K562 (cell line): ENCODE measurements around the gene YPEL5. TPM values are rescaled to one million over a fixed set of nuclear protein-coding genes. Genes with fewer than 3 reads are reported as not detected.

Source experiments
- ATAC-seq: fragments of 200-7000 bp; cut with Tn5 transposase; 3 replicates; pipeline ENCODE4 v1.9.1; 2020; ENCODE audit warnings: moderate library complexity
- BruUV-seq: library from RNA; stranded (reverse); fragments of 400-500 nt; replicated peaks from 2 replicates; lab custom pipeline; 2021; lab: Mats Ljungman, UMichigan
- CTCF ChIA-PET: fragments of 300-600 bp; formaldehyde crosslinking; extraction: SDS; loops from one replicate; lab custom pipeline; 2021; ENCODE audit warnings: low intra/inter-chr PET ratio; lab: Yijun Ruan, JAX
- POLR2A ChIA-PET: fragments of 300-600, 350-650 bp; sonication (Branson Sonifier 250); formaldehyde crosslinking; extraction: SDS; loops from one replicate; lab custom pipeline; 2021; ENCODE audit warnings: antibody characterized with exemption, inconsistent platforms; lab: Yijun Ruan, JAX
- DNase-seq, 4 experiments: peaks; one replicate each; pipeline versions ENCODE4 v3.0.0 to v3.0.0-alpha.2; 2011 to 2018; ENCODE audit warnings: low spot score in 3 of 4, mixed read lengths in 3 of 4; ENCODE audit errors: extremely low read depth in 1 of 4
- FAIRE-seq: peaks from 2 replicates; lab custom pipeline; 2011; peaks lifted over from hg19 to GRCh38; lab: Jason Lieb, UNC
- H2AFZ ChIP-seq: 2 replicates; pipeline ENCODE4 v1.6.0; 2011; ENCODE audit warnings: low read depth, low read length, control low read depth, inconsistent platforms
- H3K27ac ChIP-seq: fragments of 200-600 bp; 3 replicates; pipeline ENCODE4 v1.8.0; 2011; ENCODE audit warnings: low read depth, mild to moderate bottlenecking, control low read depth, inconsistent platforms, low read length, moderate library complexity, mixed read lengths; ENCODE audit errors: extremely low read depth
- H3K27me3 ChIP-seq, 2 experiments: fragments of 300-600 bp in 1 of 2; 2 replicates in 1 of 2; 3 replicates in 1 of 2; pipeline versions ENCODE4 v1.6.0 to v1.8.0; 2011; ENCODE audit warnings: inconsistent platforms in 2 of 2, low read length in 2 of 2, mild to moderate bottlenecking in 1 of 2, mixed read lengths in 1 of 2, moderate library complexity in 1 of 2; ENCODE audit not compliant: control insufficient read depth in 2 of 2, insufficient read depth in 2 of 2
- H3K36me3 ChIP-seq: fragments of 300-600 bp; 3 replicates; pipeline ENCODE4 v1.8.0; 2011; ENCODE audit warnings: mild to moderate bottlenecking, low read length, inconsistent platforms; ENCODE audit not compliant: control insufficient read depth, insufficient read depth
- H3K4me1 ChIP-seq, 2 experiments: fragments of 200-600 bp in 1 of 2; replicated peaks in 1 of 2; 2 replicates in 1 of 2; 3 replicates in 1 of 2; pipeline versions ENCODE4 v1.5.1 to v1.8.0; 2011; ENCODE audit warnings: inconsistent platforms in 2 of 2, low read length in 2 of 2, mild to moderate bottlenecking in 1 of 2, mixed read lengths in 1 of 2, moderate library complexity in 1 of 2; ENCODE audit not compliant: control insufficient read depth in 2 of 2, insufficient read depth in 2 of 2
- H3K4me2 ChIP-seq: 2 replicates; pipeline ENCODE4 v1.6.1; 2011; ENCODE audit warnings: low read length, control low read depth, inconsistent platforms, mixed read lengths; ENCODE audit not compliant: insufficient read depth
- H3K4me3 ChIP-seq: fragments of 200-600 bp; sonication (generic), shearing (Covaris generic); 2 replicates; pipeline ENCODE4 v1.5.1; 2016; ENCODE audit warnings: control low read depth, inconsistent platforms
- H3K79me2 ChIP-seq: fragments of 200-600 bp; 3 replicates; pipeline ENCODE4 v1.8.0; 2011; ENCODE audit warnings: low read length, inconsistent platforms; ENCODE audit not compliant: control insufficient read depth, insufficient read depth
- H3K9ac ChIP-seq, 2 experiments: 2 replicates each; pipeline versions ENCODE4 v1.6.0 to v1.6.1; 2011; ENCODE audit warnings: low read depth in 2 of 2, low read length in 2 of 2, control low read depth in 1 of 2, inconsistent platforms in 1 of 2, mild to moderate bottlenecking in 1 of 2, mixed read lengths in 1 of 2; ENCODE audit not compliant: insufficient read depth in 1 of 2
- H3K9me1 ChIP-seq: one replicate; pipeline ENCODE4 v1.6.0; 2011; ENCODE audit warnings: inconsistent platforms, mild to moderate bottlenecking, low read length, moderate library complexity; ENCODE audit not compliant: control insufficient read depth, insufficient read depth
- H3K9me3 ChIP-seq: replicated peaks from 2 replicates; pipeline ENCODE4 v1.5.1; 2011; ENCODE audit warnings: low read depth, low read length, inconsistent platforms; ENCODE audit not compliant: control insufficient read depth, insufficient read depth
- H4K20me1 ChIP-seq: replicated peaks from 2 replicates; pipeline ENCODE4 v1.6.1; 2011; ENCODE audit warnings: low read length, inconsistent platforms, mixed read lengths; ENCODE audit not compliant: control insufficient read depth, insufficient read depth
- KDM4B ChIP-seq, 2 experiments: fragments of 450-650 bp in 1 of 2; sonication (generic) in 1 of 2; IDR thresholded peaks; 2 replicates each; pipeline ENCODE4 v1.6.1; 2016 to 2017; ENCODE audit warnings: borderline replicate concordance in 2 of 2, antibody characterized with exemption in 1 of 2, low read depth in 1 of 2, mild to moderate bottlenecking in 1 of 2
- MBD2 ChIP-seq: sonication (generic); IDR thresholded peaks from 2 replicates; pipeline ENCODE4 v1.6.1; 2016; ENCODE audit warnings: low read depth, borderline replicate concordance
- PHB ChIP-seq: fragments of 250-450 bp; sonication (Bioruptor Pico); IDR thresholded peaks from 2 replicates; pipeline ENCODE4 v1.5.0; 2021
- ZNF140 ChIP-seq: fragments of 250-450 bp; sonication (Bioruptor Pico); IDR thresholded peaks from 2 replicates; pipeline ENCODE4 v1.8.0; 2021; ENCODE audit warnings: moderate library complexity, mild to moderate bottlenecking, inconsistent platforms
- ZNF76 ChIP-seq: fragments of 250-450 bp; sonication (Bioruptor Pico); IDR thresholded peaks from 2 replicates; pipeline ENCODE4 v1.4.0; 2020; ENCODE audit warnings: mild to moderate bottlenecking, moderate library complexity, borderline replicate concordance
- WGBS: fragments of 100-300 bp; shearing (Covaris generic); methylation state at CpG from one replicate; pipeline ENCODE4 v1.1.6; 2016; ENCODE audit warnings: low coverage, mixed read lengths; ENCODE audit not compliant: insufficient coverage; ENCODE audit errors: missing lambda C conversion rate; 5-methylcytosine and 5-hydroxymethylcytosine counted together
- in situ Hi-C: fragments of 300-500 bp; cut with MboI; formaldehyde crosslinking; loops from 4 replicates; pipeline ENCODE4 v1.15.0; 2018; ENCODE audit warnings: inconsistent platforms, mixed read lengths
- intact Hi-C: fragments of 100-400 bp; cut with micrococcal nuclease; formaldehyde crosslinking; loops from 2 replicates; pipeline ENCODE4 v1.14.2; 2022
- polyA plus RNA-seq, 8 experiments: library from polyadenylated mRNA; depleted of rRNA in 4 of 8; stranded (reverse) in 5 of 8; unstranded in 3 of 8; fragments of >200 nt; fragmentation: Nextera tagmentation in 2 of 8; fragmentation: Illumina TruSeq in 1 of 8; extraction: Ambion mirVana in 2 of 8; extraction: Trizol in 1 of 8; gene quantifications; 2 replicates each; pipeline versions ENCODE4 v1.2.1 to v1.2.3, GENCODE V29; 2011 to 2014; ENCODE audit warnings: inconsistent platforms in 1 of 8, missing spikeins in 1 of 8
- total RNA-seq, 7 experiments: library from RNA; depleted of rRNA in 6 of 7; stranded (reverse); fragments of >200 nt in 6 of 7; fragmentation: Illumina TruSeq in 2 of 7; extraction: Trizol in 2 of 7; gene quantifications; 2 replicates each; pipeline versions ENCODE4 v1.2.1 to v1.2.3, GENCODE V29; 2011 to 2021; ENCODE audit warnings: low replicate concordance in 1 of 7
- TF ChIP-seq, protein P1 (sequence below), 2 experiments: fragments of 450-650 bp in 1 of 2; sonication (generic) in 1 of 2; formaldehyde crosslinking in 1 of 2; IDR thresholded peaks in 1 of 2; conservative IDR thresholded peaks in 1 of 2; 2 replicates each; pipeline versions ENCODE4 v1.6.1 to v1.8.1; 2016 to 2023; ENCODE audit warnings: mild to moderate bottlenecking in 2 of 2, moderate library complexity in 2 of 2, inconsistent platforms in 1 of 2, missing genetic modification reagents in 1 of 2
- TF ChIP-seq, protein P2 (sequence below): fragments of 250-450 bp; sonication (Bioruptor Pico); IDR thresholded peaks from 2 replicates; pipeline ENCODE4 v1.4.0; 2020; ENCODE audit warnings: mild to moderate bottlenecking
- TF ChIP-seq, protein P3 (sequence below): IDR thresholded peaks from 2 replicates; pipeline ENCODE4 v1.6.1; 2011; ENCODE audit not compliant: insufficient read length; ENCODE audit errors: extremely low read depth
- TF ChIP-seq, protein P4 (sequence below): fragments of 450-650 bp; IDR thresholded peaks from 2 replicates; pipeline ENCODE4 v1.7.0; 2016; ENCODE audit warnings: borderline replicate concordance

Gene YPEL5
- total and polyA plus RNA-seq, 9 of the 15 experiments (the other 6 are each of a cell fraction or from before 2014, with no cell fraction given): 5.4 to 34.4 (median 12.3) TPM

DNA sequence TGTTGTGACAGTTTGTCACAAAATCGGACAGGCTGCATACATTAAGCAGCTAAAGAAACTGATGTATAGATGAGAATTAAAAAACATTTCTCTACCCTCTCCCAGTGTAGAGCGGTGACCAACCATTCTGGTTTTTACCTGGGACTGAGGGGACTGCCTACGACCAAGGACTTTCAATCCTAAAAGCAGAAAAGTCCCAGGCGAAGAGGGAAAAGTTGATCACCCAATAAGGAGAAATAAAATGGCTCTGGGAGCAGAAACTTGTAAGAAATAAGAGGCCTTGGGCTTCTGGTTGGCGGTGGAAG is 30.9 kb upstream of the YPEL5 start (continued):
- TF ChIP-seq, protein P1, sequence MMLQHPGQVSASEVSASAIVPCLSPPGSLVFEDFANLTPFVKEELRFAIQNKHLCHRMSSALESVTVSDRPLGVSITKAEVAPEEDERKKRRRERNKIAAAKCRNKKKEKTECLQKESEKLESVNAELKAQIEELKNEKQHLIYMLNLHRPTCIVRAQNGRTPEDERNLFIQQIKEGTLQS (IDR thresholded peaks at IDR 0.05): no peak
- TF ChIP-seq, protein P1 (CRISPR knock-in tag; conservative IDR thresholded peaks at IDR 0.05): no peak
- TF ChIP-seq, protein P2, sequence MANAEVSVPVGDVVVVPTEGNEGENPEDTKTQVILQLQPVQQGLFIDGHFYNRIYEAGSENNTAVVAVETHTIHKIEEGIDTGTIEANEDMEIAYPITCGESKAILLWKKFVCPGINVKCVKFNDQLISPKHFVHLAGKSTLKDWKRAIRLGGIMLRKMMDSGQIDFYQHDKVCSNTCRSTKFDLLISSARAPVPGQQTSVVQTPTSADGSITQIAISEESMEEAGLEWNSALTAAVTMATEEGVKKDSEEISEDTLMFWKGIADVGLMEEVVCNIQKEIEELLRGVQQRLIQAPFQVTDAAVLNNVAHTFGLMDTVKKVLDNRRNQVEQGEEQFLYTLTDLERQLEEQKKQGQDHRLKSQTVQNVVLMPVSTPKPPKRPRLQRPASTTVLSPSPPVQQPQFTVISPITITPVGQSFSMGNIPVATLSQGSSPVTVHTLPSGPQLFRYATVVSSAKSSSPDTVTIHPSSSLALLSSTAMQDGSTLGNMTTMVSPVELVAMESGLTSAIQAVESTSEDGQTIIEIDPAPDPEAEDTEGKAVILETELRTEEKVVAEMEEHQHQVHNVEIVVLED (CRISPR knock-in tag): no peak

DNA sequence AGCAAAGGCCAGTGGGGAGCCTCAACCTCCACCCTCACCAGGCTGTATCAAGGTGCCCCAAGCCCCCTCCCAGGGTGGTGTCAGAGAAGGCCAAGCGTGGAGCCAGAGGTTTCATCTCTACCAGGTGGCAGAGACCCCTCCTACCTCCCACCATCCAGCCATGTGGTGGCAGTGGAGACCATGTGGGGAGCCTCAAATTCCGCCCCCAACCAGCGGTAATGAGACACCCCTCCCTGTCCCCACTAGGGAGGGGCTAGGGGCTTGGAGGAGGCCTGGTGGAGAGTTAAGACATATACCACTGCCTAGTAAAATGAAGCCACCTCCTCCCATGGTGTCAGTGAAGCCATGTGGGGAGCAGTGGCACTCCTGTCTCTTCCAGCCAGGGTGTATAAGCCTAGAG is 24.4 kb upstream of the YPEL5 start:
- DNase-seq: no peak
- no peak overlapping the region for H3K4me2 ChIP-seq
- H3K36me3 ChIP-seq: no peaks in the 10 kb centered on the region
- H3K9me1 ChIP-seq: no peaks in the 10 kb centered on the region
- CTCF ChIA-PET: no interaction called here
- no peaks in the 10 kb centered on the region for H3K79me2 ChIP-seq
- no peak for ATAC-seq
- no TSS peak for BruUV-seq
- POLR2A ChIA-PET: no interaction called here
- no peak for FAIRE-seq
- H3K27ac ChIP-seq: no peak overlapping the region
- peaks cover 3 to 17% of the 10 kb centered on the region in 2 experiments; a peak in 3 of 5 replicates for H3K27me3 ChIP-seq
- H4K20me1 ChIP-seq: no peaks in the 10 kb centered on the region
- WGBS: 6% methylated on average over 3 of the region's 3 CpGs
- no peak overlapping the region for H3K4me3 ChIP-seq
- in situ Hi-C loops (no loop called here), intact Hi-C loops (no loop called here)
- TF ChIP-seq, protein P3, sequence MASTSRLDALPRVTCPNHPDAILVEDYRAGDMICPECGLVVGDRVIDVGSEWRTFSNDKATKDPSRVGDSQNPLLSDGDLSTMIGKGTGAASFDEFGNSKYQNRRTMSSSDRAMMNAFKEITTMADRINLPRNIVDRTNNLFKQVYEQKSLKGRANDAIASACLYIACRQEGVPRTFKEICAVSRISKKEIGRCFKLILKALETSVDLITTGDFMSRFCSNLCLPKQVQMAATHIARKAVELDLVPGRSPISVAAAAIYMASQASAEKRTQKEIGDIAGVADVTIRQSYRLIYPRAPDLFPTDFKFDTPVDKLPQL: no peak
- TF ChIP-seq MBD2: no peak
- TF ChIP-seq PHB (CRISPR knock-in tag): no peak
- TF ChIP-seq ZNF76 (CRISPR knock-in tag): no peak
- TF ChIP-seq, protein P4, sequence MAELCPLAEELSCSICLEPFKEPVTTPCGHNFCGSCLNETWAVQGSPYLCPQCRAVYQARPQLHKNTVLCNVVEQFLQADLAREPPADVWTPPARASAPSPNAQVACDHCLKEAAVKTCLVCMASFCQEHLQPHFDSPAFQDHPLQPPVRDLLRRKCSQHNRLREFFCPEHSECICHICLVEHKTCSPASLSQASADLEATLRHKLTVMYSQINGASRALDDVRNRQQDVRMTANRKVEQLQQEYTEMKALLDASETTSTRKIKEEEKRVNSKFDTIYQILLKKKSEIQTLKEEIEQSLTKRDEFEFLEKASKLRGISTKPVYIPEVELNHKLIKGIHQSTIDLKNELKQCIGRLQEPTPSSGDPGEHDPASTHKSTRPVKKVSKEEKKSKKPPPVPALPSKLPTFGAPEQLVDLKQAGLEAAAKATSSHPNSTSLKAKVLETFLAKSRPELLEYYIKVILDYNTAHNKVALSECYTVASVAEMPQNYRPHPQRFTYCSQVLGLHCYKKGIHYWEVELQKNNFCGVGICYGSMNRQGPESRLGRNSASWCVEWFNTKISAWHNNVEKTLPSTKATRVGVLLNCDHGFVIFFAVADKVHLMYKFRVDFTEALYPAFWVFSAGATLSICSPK: no peak
- TF ChIP-seq KDM4B (IDR thresholded peaks at IDR 0.05; ENCODE audit: borderline replicate concordance in 2 of 2, low read depth in 1 of 2): no peak
- TF ChIP-seq ZNF140: no peak
- H2AFZ ChIP-seq: no peak overlapping the region
- H3K9me3 ChIP-seq: no peaks in the 10 kb centered on the region
- no peaks in the 10 kb centered on the region for H3K4me1 ChIP-seq
- no peak overlapping the region for H3K9ac ChIP-seq
